ENCODE measurements around the gene ARSG. TPM values are rescaled to one million over a fixed set of nuclear protein-coding genes. Genes with fewer than 3 reads are reported as not detected.

ARSG gene
- total and polyA plus RNA-seq, 12 donors = 0.95 to 6.2 (median 3.5) TPM

DNA sequence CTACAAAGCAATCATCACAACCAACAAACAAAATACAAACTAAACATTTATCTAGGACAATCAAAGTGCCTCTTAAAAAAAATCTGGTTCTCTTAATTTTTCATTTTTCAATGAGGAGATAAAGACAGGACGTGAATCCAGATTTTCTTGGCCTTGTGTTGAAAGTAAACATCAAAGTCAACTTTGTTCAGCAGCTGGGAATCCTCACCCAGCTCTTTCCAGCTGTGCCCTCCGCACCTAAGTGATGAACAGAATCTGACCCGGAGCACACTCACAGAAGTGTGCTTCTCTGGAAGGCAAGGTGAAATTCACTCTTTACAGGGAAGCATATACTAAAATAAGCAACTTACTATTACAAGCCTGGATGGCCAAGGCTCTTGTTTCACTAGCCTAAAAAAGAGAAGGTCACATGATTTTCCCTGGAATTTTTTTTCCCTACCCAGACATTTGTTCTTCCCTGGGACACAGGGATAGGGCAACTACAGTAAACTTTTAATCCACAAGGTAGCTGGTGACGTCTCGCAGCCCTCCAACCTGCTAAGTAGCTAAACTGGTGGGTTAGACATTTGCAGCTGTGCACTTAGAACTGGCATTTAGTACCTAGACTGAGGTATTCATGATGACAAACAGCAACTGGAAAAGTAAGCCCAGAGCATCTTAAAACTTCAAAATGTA is 162.8 kb downstream of the ARSG start:
- Histone ChIP-seq H3K9me3 (no peaks in the 10 kb centered on the region), H3K4me3 (peak overlapping the region in 3 of 10 donors; percentile 3 to 92 (median 90)), H3K27me3 (no peaks in the 10 kb centered on the region), H3K4me1 (peaks cover 0 to 71% (median 53%) of the 10 kb centered on the region in 9 donors), H3K27ac (peak overlapping the region in 9 of 10 donors; percentile 70 to 99 (median 97)), H3K36me3 (peaks cover 0 to 44% (median 20%) of the 10 kb centered on the region in 9 donors)
- DNase-seq (no peak), ATAC-seq (no peak)
- no peak for TF ChIP-seq CTCF (IDR thresholded peaks at IDR 0.05)
- 49 to 61% methylated on average over 5 of the region's 5 CpGs for WGBS, 2 donors
- intact Hi-C loops (cut with DNase I) = no loop called here

GRCh38 chr17:68455901-68456338 is 164.6 kb downstream of the ARSG start:
- peaks cover 0 to 26% (median 4%) of the 10 kb centered on the region in 9 donors for H3K36me3 ChIP-seq
- H3K4me3 ChIP-seq = peak overlapping the region in 9 of 10 donors; percentile 59 to 95 (median 89)
- ATAC-seq (no peak), DNase-seq (no peak)
- 32 to 36% methylated on average over 4 of the region's 4 CpGs for WGBS, 2 donors
- H3K4me1 ChIP-seq = peaks cover 0 to 78% (median 57%) of the 10 kb centered on the region in 9 donors
- H3K27ac ChIP-seq = peak overlapping the region; percentile 87 to 99 (median 97)
- TF ChIP-seq CTCF (IDR thresholded peaks at IDR 0.05) = no peak
- intact Hi-C loops (cut with DNase I) = loop anchor here in 4 of 10 donors (2.0 to 5.0 kb wide), 5 partner anchors 17 to 209 kb away; partner anchors contain the start of genes PRKAR1A (in 2 of the 4) and AMZ2 (in 1 of the 4)
- no peaks in the 10 kb centered on the region for H3K9me3 ChIP-seq
- no peaks in the 10 kb centered on the region for H3K27me3 ChIP-seq

DNA sequence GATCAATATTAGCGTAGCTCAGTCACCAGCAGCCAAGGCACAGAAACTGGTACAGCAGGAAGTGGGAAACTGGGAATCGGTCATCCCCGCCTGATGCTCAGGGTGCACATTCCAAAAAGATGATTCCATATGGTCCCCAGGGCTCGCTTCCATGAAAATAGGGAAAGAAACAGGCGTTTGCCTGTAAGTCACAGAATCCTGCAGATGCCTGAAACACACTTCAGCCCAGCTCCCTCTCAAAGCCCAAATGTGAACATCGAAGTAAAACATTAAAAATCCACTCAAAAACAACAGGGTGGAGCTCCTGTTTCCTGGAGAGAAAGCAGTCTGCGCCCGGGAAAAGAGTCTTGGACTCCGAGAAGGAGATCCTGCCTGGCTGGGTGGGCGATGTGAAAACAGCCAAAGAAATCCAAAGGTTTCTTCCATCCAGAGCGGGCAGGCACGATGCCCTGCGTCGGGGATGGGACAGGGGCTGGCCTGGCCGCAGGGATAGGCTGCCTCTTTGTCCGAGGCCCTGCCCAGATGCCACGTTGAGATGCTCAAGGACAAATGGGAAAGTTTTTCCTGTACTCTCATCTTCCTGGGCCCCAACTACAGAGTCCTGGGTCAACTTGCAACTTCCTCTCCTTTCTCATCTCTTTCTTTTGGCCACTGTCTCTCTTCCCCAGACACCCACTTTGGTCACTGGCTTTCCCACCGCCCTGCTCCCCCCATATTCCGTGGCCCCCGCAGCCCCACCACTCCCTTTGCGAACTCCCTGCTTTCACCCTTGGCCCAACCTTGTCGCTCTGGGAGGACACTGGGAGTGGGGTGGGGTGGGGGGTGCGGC is 165.3 kb downstream of the ARSG start:
- ATAC-seq = peak; percentile 65 to 81 (median 77)
- Histone ChIP-seq H3K4me1 (peaks cover 0 to 78% (median 59%) of the 10 kb centered on the region in 9 donors), H3K27ac (peak overlapping the region; percentile 87 to 99 (median 97)), H3K27me3 (no peaks in the 10 kb centered on the region), H3K9me3 (no peaks in the 10 kb centered on the region), H3K4me3 (peak overlapping the region; percentile 59 to 95 (median 89)), H3K36me3 (peaks cover 0 to 20% (median 4%) of the 10 kb centered on the region in 9 donors)
- intact Hi-C loops (cut with DNase I) = loop anchor here in 4 of 10 donors (2.0 to 5.0 kb wide), 5 partner anchors 18 to 209 kb away; partner anchors contain the start of genes PRKAR1A (in 2 of the 4) and AMZ2 (in 1 of the 4)
- TF ChIP-seq CTCF (IDR thresholded peaks at IDR 0.05) = no peak
- peak; percentile 78 for DNase-seq
- 7 to 8% methylated on average over 22 to 23 of the region's 23 CpGs for WGBS, 2 donors

GRCh38 chr17:68457168-68457538 is 165.9 kb downstream of the ARSG start, which contains the start of gene WIPI1:
TSS of gene WIPI1 (minus strand) at chr17:68457496. CDS start at chr17:68457421, 75 bp downstream.
- WGBS, 2 donors = 0% methylated on average over 26 to 35 of the region's 39 CpGs
- TF ChIP-seq CTCF (IDR thresholded peaks at IDR 0.05) = no peak
- ATAC-seq = peak in 3 of 8 donors; percentile 0 to 6 (median 4)
- Histone ChIP-seq H3K4me3 (peak within 1 kb of the TSS; percentile 59 to 95 (median 89)), H3K4me1 (peaks cover 0 to 83% (median 61%) of the 10 kb centered on the region in 9 donors), H3K36me3 (peaks cover 0 to 14% (median 4%) of the 10 kb centered on the region in 9 donors), H3K27me3 (no peaks in the 10 kb centered on the region), H3K27ac (peak within 1 kb of the TSS; percentile 87 to 99 (median 97)), H3K9me3 (no peaks in the 10 kb centered on the region)
- intact Hi-C loops (cut with DNase I) = loop anchor here in 4 of 10 donors (2.0 to 5.0 kb wide), 5 partner anchors 18 to 210 kb away; partner anchors contain the start of genes PRKAR1A (in 2 of the 4) and AMZ2 (in 1 of the 4)
- peak in 1 of 2 donors; percentile 57 for DNase-seq
